ENCODE measurements around the gene DUSP11.

- TF ChIP-seq CTCF (IDR thresholded peaks at IDR 0.05 in 4 of 5, conservative IDR thresholded peaks at IDR 0.05 in 1 of 5) (no peak), POLR2A (IDR thresholded peaks at IDR 0.05) (no peak)
These were observed 17.3 kb downstream of the DUSP11 start for GRCh38 chr2:73762571-73762970.

Measured in gastrocnemius medialis (tissue), 4 donors.